Neural progenitor cell (in vitro differentiated cells): Measurements from ENCODE around the gene TPGS1. TPM values are rescaled to one million over a fixed set of nuclear protein-coding genes. Genes with fewer than 3 reads are reported as not detected.

Experiments used
- DNase-seq: peaks from one replicate; pipeline ENCODE4 v3.0.0-alpha.2; 2016; ENCODE audit warnings: low spot score
- H2AFZ ChIP-seq: fragments of 200-600 bp; sonication (generic); replicated peaks from 2 replicates; pipeline ENCODE4 v1.6.1; 2016; ENCODE audit warnings: antibody characterized with exemption
- H3F3A ChIP-seq: fragments of 200-600 bp; sonication (generic); 2 replicates; pipeline ENCODE4 v1.6.1; 2016; ENCODE audit warnings: antibody characterized with exemption, low read depth
- H3K27ac ChIP-seq: fragments of 200-600 bp; sonication (generic); 2 replicates; pipeline ENCODE4 v1.5.1; 2016; ENCODE audit warnings: mild to moderate bottlenecking
- H3K27me3 ChIP-seq: fragments of 200-600 bp; sonication (generic); 2 replicates; pipeline ENCODE4 v1.6.1; 2016; ENCODE audit warnings: mild to moderate bottlenecking, moderate library complexity
- H3K36me3 ChIP-seq: fragments of 200-600 bp; sonication (generic); 2 replicates; pipeline ENCODE4 v1.5.1; 2016
- H3K4me1 ChIP-seq: fragments of 200-600 bp; sonication (generic); 2 replicates; pipeline ENCODE4 v1.6.1; 2016; ENCODE audit warnings: mixed run types
- H3K4me2 ChIP-seq: fragments of 200-600 bp; sonication (generic); 2 replicates; pipeline ENCODE4 v1.6.1; 2016
- H3K4me3 ChIP-seq: fragments of 200-600 bp; sonication (generic); 2 replicates; pipeline ENCODE4 v1.5.1; 2016
- H3K79me2 ChIP-seq: fragments of 200-600 bp; sonication (generic); 2 replicates; pipeline ENCODE4 v1.6.1; 2016; ENCODE audit warnings: low read depth
- H3K9ac ChIP-seq: fragments of 200-600 bp; sonication (generic); 2 replicates; pipeline ENCODE4 v1.6.1; 2016
- H3K9me3 ChIP-seq: fragments of 200-600 bp; sonication (generic); 2 replicates; pipeline ENCODE4 v1.5.1; 2016; ENCODE audit warnings: low read depth
- H4K20me1 ChIP-seq: fragments of 200-600 bp; sonication (generic); 2 replicates; pipeline ENCODE4 v1.6.1; 2016; ENCODE audit warnings: low read depth
- H3K27ac Mint-ChIP-seq: 3 replicates; pipeline ENCODE4 v1.8.0; 2021; ENCODE audit warnings: mixed read lengths
- H3K27me3 Mint-ChIP-seq: 2 replicates; pipeline ENCODE4 v1.8.0; 2022; ENCODE audit warnings: low read depth, mild to moderate bottlenecking, inconsistent platforms, moderate library complexity, mixed read lengths; ENCODE audit not compliant: insufficient read depth
- H3K36me3 Mint-ChIP-seq: 3 replicates; pipeline ENCODE4 v1.8.0; 2021; ENCODE audit warnings: mixed read lengths
- H3K4me1 Mint-ChIP-seq: 3 replicates; pipeline ENCODE4 v1.8.0; 2021; ENCODE audit warnings: mixed read lengths
- H3K4me3 Mint-ChIP-seq: 3 replicates; pipeline ENCODE4 v1.8.0; 2021; ENCODE audit warnings: mild to moderate bottlenecking, moderate library complexity, mixed read lengths
- H3K9me3 Mint-ChIP-seq: 3 replicates; pipeline ENCODE4 v1.8.0; 2020; ENCODE audit warnings: mixed read lengths
- CTCF ChIP-seq: fragments of 200-600 bp; sonication (generic); IDR thresholded peaks from 2 replicates; pipeline ENCODE4 v1.5.1; 2017; ENCODE audit warnings: antibody characterized with exemption, mild to moderate bottlenecking
- EZH2 ChIP-seq: fragments of 200-600 bp; sonication (generic); IDR thresholded peaks from 2 replicates; pipeline ENCODE4 v1.6.1; 2017; ENCODE audit warnings: antibody characterized with exemption, mild to moderate bottlenecking, moderate library complexity
- EZH2phosphoT487 ChIP-seq: fragments of 200-600 bp; sonication (generic); IDR thresholded peaks from 2 replicates; pipeline ENCODE4 v1.6.1; 2017; ENCODE audit warnings: antibody characterized with exemption
- total RNA-seq: library from RNA; depleted of rRNA; stranded (reverse); fragments of >200 nt; gene quantifications from 2 replicates; pipeline ENCODE4 v1.2.3, GENCODE V29; 2015; ENCODE audit warnings: low replicate concordance

TPGS1 gene
- total RNA-seq, 1 donor from 2014 or later: 9.4 TPM

- peaks cover 22% of the 10 kb centered on the region for H3K9me3 Mint-ChIP-seq
- TF ChIP-seq EZH2phosphoT487 (no peak), CTCF (peak; percentile 39)
- Histone ChIP-seq H3K4me2 (no peak overlapping the region), H4K20me1 (no peaks in the 10 kb centered on the region), H3K36me3 (no peaks in the 10 kb centered on the region), H3K27me3 (peaks cover 12% of the 10 kb centered on the region), H3K27ac (no peak overlapping the region), H3K4me1 (peaks cover 15% of the 10 kb centered on the region), H3F3A (peaks cover 36% of the 10 kb centered on the region), H3K79me2 (no peaks in the 10 kb centered on the region), H2AFZ (no peak overlapping the region), H3K4me3 (no peak overlapping the region), H3K9ac (no peak overlapping the region), H3K9me3 (no peaks in the 10 kb centered on the region)
- H3K36me3 Mint-ChIP-seq: peaks cover 4% of the 10 kb centered on the region
- peaks cover 39% of the 10 kb centered on the region for H3K27me3 Mint-ChIP-seq
- peak overlapping the region; percentile 37 for H3K27ac Mint-ChIP-seq
- H3K4me1 Mint-ChIP-seq: peaks cover 40% of the 10 kb centered on the region
- DNase-seq: peak; percentile 48
- H3K4me3 Mint-ChIP-seq: peak overlapping the region; percentile 66
Measured at GRCh38 chr19:482186-483041, 24.9 kb upstream of the TPGS1 start.

GRCh38 chr19:483332-484072 is 23.8 kb upstream of the TPGS1 start:
- Mint-ChIP-seq H3K27me3 (peaks cover 37% of the 10 kb centered on the region), H3K4me1 (peaks cover 45% of the 10 kb centered on the region), H3K4me3 (no peak overlapping the region), H3K27ac (peak overlapping the region; percentile 91), H3K9me3 (peaks cover 22% of the 10 kb centered on the region), H3K36me3 (peaks cover 7% of the 10 kb centered on the region)
- peaks cover 12% of the 10 kb centered on the region for H3K27me3 ChIP-seq
- H2AFZ ChIP-seq: no peak overlapping the region
- TF ChIP-seq EZH2: no peak
- no peak for TF ChIP-seq EZH2phosphoT487
- TF ChIP-seq CTCF: no peak
- no peak for DNase-seq
- H3K4me1 ChIP-seq: peaks cover 15% of the 10 kb centered on the region
- no peak overlapping the region for H3K4me2 ChIP-seq
- H4K20me1 ChIP-seq: no peaks in the 10 kb centered on the region
- H3K79me2 ChIP-seq: no peaks in the 10 kb centered on the region
- no peak overlapping the region for H3K4me3 ChIP-seq
- H3K27ac ChIP-seq: no peak overlapping the region
- H3K9ac ChIP-seq: no peak overlapping the region
- H3F3A ChIP-seq: peaks cover 45% of the 10 kb centered on the region
- H3K9me3 ChIP-seq: no peaks in the 10 kb centered on the region
- no peaks in the 10 kb centered on the region for H3K36me3 ChIP-seq

- no peak overlapping the region for H2AFZ ChIP-seq
- peaks cover 12% of the 10 kb centered on the region for H3K27me3 ChIP-seq
- H3K9me3 ChIP-seq: no peaks in the 10 kb centered on the region
- H3K27ac ChIP-seq: no peak overlapping the region
- H3K4me3 ChIP-seq: no peak overlapping the region
- no peak for TF ChIP-seq CTCF
- no peak for TF ChIP-seq EZH2
- no peak for TF ChIP-seq EZH2phosphoT487
- no peak overlapping the region for H3K4me2 ChIP-seq
- Mint-ChIP-seq H3K4me1 (peaks cover 41% of the 10 kb centered on the region), H3K36me3 (peaks cover 7% of the 10 kb centered on the region), H3K9me3 (peaks cover 22% of the 10 kb centered on the region), H3K4me3 (peak overlapping the region; percentile 38), H3K27ac (peak overlapping the region; percentile 69), H3K27me3 (peaks cover 37% of the 10 kb centered on the region)
- H4K20me1 ChIP-seq: no peaks in the 10 kb centered on the region
- H3K4me1 ChIP-seq: peaks cover 15% of the 10 kb centered on the region
- no peak for DNase-seq
- H3K79me2 ChIP-seq: no peaks in the 10 kb centered on the region
- H3K9ac ChIP-seq: no peak overlapping the region
- H3K36me3 ChIP-seq: no peaks in the 10 kb centered on the region
- H3F3A ChIP-seq: peaks cover 49% of the 10 kb centered on the region
Measured at GRCh38 chr19:484494-484893, 22.8 kb upstream of the TPGS1 start.
